SK-MEL-5 (cell line): ENCODE data around the gene TNFRSF11A. TPM values are rescaled to one million over a fixed set of nuclear protein-coding genes. Genes with fewer than 3 reads are reported as not detected.

Experiments
- DNase-seq: peaks from one replicate; pipeline ENCODE4 v3.0.0-alpha.2; 2016; ENCODE audit warnings: low read depth, low spot score
- in situ Hi-C: cut with HindIII; loops from 2 replicates; pipeline ENCODE4 v1.10.0; 2016; ENCODE audit warnings: low sequenced_read_pairs, high pct_unique_total_duplicates, low pct_unique_long_range_greater_than_20kb
- total RNA-seq: library from RNA; depleted of rRNA; stranded (reverse); fragments of >200 nt; shearing (Covaris generic); gene quantifications from 2 replicates; pipeline ENCODE4 v1.2.3, GENCODE V29; 2014

TNFRSF11A gene
- total RNA-seq, 1 experiment from 2014 or later = 3.0 TPM

DNA sequence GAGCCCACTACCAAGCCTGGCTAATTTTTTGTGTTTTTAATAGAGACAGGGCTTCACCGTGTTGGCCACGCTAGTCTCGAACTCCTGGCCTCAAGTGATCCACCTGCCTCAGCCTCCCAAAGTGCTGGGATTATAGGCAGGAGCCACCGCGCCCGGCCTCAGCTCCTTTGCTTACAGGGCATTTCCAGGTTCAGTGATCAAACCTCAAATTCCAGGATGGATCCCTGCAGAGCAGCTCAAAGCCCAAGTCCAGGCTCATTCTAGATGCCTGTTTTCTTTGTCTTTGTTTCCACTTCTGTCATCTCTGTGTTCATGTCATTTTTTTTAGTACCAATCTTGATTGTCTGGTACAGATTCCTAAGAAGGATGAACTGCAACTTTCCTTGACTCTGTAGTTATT lies 41.9 kb downstream of the TNFRSF11A start:
- in situ Hi-C loops = no loop called here
- DNase-seq = no peak

DNA sequence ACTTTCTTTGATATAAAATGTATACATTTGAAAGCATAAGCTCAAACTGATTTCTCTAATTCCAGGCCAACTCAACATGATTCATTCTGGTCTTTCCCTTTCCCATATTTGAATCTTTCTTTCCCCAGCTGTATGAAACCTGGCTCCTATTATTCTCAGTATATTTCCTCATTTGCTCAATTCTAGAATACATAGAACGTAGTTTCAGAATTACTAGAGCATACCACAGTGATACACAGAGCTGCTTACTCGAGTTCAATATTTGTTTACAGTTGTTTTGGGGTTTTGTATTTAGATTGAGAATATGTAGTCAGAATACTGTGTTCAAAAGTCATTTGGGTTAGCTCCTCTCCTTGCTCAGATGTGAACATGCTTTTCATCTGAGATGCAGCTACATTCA lies 43.0 kb downstream of the TNFRSF11A start:
- no peak for DNase-seq
- in situ Hi-C loops = no loop called here

DNA sequence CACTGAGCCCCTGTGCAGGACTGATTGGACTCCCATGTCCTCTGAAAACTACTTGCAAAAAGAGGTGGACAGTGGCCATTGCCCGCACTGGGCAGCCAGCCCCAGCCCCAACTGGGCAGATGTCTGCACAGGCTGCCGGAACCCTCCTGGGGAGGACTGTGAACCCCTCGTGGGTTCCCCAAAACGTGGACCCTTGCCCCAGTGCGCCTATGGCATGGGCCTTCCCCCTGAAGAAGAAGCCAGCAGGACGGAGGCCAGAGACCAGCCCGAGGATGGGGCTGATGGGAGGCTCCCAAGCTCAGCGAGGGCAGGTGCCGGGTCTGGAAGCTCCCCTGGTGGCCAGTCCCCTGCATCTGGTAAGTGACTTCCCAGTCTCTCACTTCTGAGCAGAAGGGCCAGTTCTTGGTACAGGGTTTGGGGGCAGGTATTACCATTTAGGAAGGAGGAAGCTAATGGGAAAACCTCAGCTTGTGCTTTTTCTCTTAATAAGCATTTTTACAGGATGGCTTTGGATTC lies 44.1 kb downstream of the TNFRSF11A start:
- DNase-seq = no peak
- in situ Hi-C loops = no loop called here

GRCh38 chr18:62370366-62370765 lies 45.3 kb downstream of the TNFRSF11A start:
- in situ Hi-C loops = no loop called here
- no peak for DNase-seq

GRCh38 chr18:62371436-62371835 lies 46.3 kb downstream of the TNFRSF11A start:
- in situ Hi-C loops = no loop called here
- DNase-seq = no peak

DNA sequence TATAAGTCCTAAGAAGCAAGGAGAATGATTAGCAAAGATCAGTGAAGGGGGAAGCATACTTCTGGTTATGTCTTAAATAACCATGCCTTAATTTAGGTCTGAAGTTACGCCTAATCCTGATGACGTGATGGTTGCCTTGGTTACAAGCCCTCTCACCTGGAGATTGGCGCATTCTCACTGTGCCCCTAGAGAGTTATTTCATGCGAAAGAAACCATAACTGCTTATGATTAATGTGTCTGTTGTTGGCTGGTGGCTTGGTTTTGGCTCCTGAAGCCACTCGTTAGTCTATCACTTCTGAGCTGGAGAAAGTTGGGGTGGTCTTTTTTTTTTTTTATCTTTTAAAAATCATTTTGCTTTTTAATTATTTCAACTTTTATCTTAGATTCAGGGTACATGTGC lies 47.0 kb downstream of the TNFRSF11A start:
- in situ Hi-C loops = no loop called here
- no peak for DNase-seq

GRCh38 chr18:62372882-62373281 lies 47.8 kb downstream of the TNFRSF11A start:
- no peak for DNase-seq
- in situ Hi-C loops = no loop called here

DNA sequence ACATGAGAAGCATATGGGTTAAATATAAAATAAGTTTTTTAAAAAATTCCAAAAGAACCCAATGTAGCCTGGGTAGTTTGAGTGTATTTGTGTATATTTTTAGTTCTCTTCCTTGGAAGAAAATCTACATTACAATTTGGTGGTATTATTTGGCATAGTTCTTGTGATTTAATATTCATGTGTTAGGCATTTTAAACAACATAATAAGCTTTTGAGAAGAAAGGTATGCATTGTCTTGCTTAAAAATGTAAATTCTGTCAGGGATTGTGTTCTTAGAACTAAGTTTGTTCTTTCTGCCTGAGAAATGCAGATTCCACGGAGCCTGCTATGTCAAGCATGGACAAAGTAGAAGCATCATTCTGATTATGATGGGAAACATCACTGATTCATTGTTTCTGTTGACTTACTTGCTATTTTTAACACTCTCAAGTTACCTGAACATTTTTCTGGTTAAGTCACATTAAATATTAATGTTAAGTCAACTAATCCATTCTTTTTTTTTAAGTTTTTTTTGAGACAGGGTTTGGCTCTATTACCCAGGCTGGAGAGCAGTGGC lies 49.4 kb downstream of the TNFRSF11A start:
- no peak for DNase-seq
- in situ Hi-C loops = no loop called here

DNA sequence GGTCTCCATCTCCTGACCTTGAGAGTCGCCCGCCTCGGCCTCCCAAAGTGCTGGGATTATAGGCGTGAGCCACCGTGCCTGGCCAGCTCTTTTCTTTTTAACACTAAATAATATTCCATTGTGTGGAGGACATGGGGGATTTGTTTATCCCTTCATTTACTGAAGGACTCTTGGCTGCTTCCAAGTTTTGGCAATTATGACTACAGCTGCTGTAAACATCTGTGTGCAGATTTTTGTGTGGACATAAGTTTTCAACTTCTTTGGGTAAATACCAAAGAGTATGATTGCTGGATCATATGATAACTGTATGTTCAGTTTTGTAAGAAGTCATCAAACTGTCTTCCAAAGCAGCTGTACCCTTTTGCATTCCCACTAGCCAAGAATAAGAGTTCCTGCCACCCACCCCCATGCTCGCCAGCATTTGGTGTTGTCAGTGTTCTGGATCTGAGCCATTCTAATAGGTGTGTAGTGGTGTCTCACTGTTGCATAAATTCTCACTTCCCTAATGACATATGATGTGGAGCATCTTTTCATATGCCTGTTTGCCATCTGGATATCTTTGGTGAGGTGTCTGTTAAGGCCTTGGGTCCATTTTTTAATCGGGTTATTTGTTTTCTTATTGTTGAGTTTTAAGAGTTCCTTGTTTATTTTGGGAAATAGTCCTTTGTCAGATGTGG lies 52.2 kb downstream of the TNFRSF11A start:
- in situ Hi-C loops = no loop called here

DNA sequence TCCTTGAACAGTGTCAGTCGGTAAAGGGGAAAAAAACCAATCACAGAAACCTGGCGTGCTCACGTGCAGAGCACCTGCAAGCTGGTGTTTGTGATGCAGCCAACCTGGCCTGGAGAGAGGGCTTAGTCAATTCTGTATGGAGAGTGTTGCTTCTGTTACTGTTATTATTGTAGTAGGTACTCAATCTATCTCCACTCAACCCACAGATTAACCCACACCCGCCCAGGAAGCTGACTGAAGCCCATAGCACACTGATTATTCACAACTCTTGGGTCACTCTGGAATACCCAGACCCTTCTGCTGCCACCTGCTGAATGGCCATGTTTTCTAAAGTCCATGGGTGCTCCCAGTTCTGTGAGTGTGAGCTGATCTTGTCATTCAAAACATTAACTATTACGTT lies 53.9 kb downstream of the TNFRSF11A start:
- in situ Hi-C loops = no loop called here
- DNase-seq = no peak

More for the DNA sequence above, 52.2 kb downstream of the TNFRSF11A start:
- no peak for DNase-seq

GRCh38 chr18:62381373-62381772 lies 56.3 kb downstream of the TNFRSF11A start:
- in situ Hi-C loops = no loop called here
- no peak for DNase-seq

GRCh38 chr18:62384068-62384467 lies 59.0 kb downstream of the TNFRSF11A start:
- in situ Hi-C loops = no loop called here

GRCh38 chr18:62384610-62385097 lies 59.5 kb downstream of the TNFRSF11A start:
- DNase-seq = no peak
- in situ Hi-C loops = no loop called here

More at GRCh38 chr18:62384068-62384467, 59.0 kb downstream of the TNFRSF11A start:
- no peak for DNase-seq

DNA sequence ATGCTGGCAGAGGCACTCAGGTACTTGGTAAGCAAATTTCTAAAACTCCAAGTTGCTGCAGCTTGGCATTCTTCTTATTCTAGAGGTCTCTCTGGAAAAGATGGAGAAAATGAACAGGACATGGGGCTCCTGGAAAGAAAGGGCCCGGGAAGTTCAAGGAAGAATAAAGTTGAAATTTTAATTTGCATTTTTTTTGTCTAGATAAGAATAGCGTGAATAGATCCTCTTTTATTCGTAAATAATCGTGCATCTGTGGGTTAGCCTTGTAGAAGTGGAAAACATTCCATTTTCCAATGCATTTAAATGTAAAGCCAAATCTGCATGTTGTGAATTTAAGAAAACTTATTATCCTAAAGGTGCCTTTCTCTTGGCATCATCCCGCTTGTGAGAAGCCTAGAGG lies 61.0 kb downstream of the TNFRSF11A start:
- in situ Hi-C loops = no loop called here
- DNase-seq = no peak

DNA sequence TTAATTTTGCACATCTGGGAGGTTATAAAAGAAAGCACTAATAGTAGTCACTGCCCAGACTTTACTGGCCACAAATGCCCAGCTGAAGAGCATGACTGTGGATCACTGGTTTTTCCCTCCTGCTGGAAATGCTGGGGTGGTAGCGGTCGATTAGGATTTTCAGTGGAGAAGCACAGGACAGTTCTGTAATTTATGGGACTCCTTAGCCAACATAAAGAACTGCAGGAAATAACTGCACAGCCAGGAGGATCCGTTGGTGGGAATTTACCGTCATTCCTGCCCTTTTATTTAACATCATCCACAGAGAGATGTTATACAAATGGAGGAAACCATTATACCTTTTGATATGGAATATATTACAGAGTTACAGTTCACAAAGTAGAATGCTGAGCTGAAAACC lies 61.5 kb downstream of the TNFRSF11A start:
- DNase-seq = no peak
- in situ Hi-C loops = no loop called here

- DNase-seq = no peak
- in situ Hi-C loops = no loop called here
Measured at GRCh38 chr18:62387257-62387656, 62.1 kb downstream of the TNFRSF11A start.

DNA sequence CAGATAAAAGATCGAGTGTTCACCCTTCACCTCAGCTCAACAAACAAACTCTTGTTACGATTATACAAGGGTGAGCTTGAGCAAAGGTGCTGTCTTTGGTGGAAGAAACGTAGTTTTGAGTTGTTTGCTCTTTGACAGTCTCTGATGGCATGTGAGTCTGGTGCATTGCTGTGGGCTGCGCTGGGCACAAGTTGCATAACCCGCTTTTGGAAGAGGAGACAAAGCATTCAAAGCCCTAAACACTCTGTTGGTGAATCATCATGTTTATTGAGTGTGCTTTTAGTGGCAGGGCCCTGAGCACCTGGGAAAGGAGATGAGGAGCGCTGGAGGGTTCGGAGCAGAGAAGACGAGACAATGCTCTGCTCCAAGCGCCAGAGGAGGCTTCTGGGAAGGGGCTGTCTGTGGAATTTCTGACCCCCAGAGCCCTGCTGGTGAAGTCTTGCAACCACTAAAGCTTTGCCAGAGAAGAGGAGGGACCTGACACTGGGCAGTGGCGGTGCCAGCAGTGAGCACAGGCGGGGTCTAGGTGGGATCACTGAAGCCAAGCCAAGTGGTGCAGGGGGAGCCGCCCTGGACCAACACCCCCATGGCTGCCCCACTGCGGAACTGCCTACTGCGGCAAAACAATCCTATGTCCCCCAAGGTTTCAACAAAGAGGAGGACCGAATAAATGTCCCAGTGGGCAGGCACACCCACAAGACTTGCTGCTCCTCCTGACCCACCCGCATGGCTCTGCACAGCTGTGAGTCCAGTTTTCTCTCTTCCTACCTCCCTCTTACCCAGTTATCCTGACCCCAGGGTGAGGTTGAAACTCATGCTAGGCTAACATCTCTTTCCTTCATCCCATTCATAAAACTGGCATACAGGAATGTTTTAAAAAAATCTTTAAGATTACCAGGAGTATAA lies 64.0 kb downstream of the TNFRSF11A start:
- DNase-seq = no peak
- in situ Hi-C loops = no loop called here

- in situ Hi-C loops = no loop called here
- no peak for DNase-seq
Measured at GRCh38 chr18:62389761-62390481, 64.8 kb downstream of the TNFRSF11A start.
